GM12891 (cell line): ENCODE data around the gene LZTS2.

Experiments
- DNase-seq: peaks from one replicate; pipeline ENCODE4 v3.0.0; 2011; ENCODE audit warnings: low spot score; ENCODE audit not compliant: insufficient read length
- FAIRE-seq: peaks from 2 replicates; lab custom pipeline; 2011; peaks lifted over from hg19 to GRCh38; lab: Jason Lieb, UNC
- PAX5 ChIP-seq: IDR thresholded peaks from 2 replicates; pipeline ENCODE4 v1.6.1; 2011; ENCODE audit warnings: low read length, moderate library complexity, mild to moderate bottlenecking; ENCODE audit not compliant: insufficient read depth, severe bottlenecking
- POLR2A ChIP-seq: IDR thresholded peaks from 2 replicates; pipeline ENCODE4 v1.6.1; 2011; ENCODE audit warnings: low read depth, low read length, control low read depth
- POLR2AphosphoS5 ChIP-seq: IDR thresholded peaks from 2 replicates; pipeline ENCODE4 v1.6.1; 2011; ENCODE audit warnings: low read depth, low read length, control low read depth
- POU2F2 ChIP-seq: IDR thresholded peaks from 2 replicates; pipeline ENCODE4 v1.6.1; 2011; ENCODE audit warnings: low read depth, mild to moderate bottlenecking, control low read depth, low read length, moderate library complexity
- SPI1 ChIP-seq: IDR thresholded peaks from 2 replicates; pipeline ENCODE4 v1.6.1; 2011; ENCODE audit warnings: low read depth, low read length, control low read depth
- TAF1 ChIP-seq: IDR thresholded peaks from 2 replicates; pipeline ENCODE4 v1.6.1; 2011; ENCODE audit warnings: low read depth, low read length, control low read depth

Gene LZTS2

GRCh38 chr10:100978121-100978900 lies 21.3 kb upstream of the LZTS2 start:
- FAIRE-seq (no peak), DNase-seq (no peak)
- no peak for TF ChIP-seq POLR2A
- TF ChIP-seq TAF1: no peak
- no peak for TF ChIP-seq POU2F2
- no peak for TF ChIP-seq POLR2AphosphoS5
- no peak for TF ChIP-seq SPI1
- TF ChIP-seq PAX5: no peak

- FAIRE-seq (no peak), DNase-seq (no peak)
- TF ChIP-seq PAX5 (no peak), POLR2A (no peak), TAF1 (no peak), POU2F2 (no peak), SPI1 (no peak), POLR2AphosphoS5 (no peak)
Measured at GRCh38 chr10:100978901-100979195, 20.8 kb upstream of the LZTS2 start.

- DNase-seq: no peak
- no peak for FAIRE-seq
Measured at GRCh38 chr10:100979791-100980272, 19.8 kb upstream of the LZTS2 start.

GRCh38 chr10:100980311-100980710 lies 19.3 kb upstream of the LZTS2 start:
- TF ChIP-seq TAF1: no peak
- TF ChIP-seq PAX5: no peak
- no peak for TF ChIP-seq POLR2AphosphoS5
- TF ChIP-seq POLR2A: no peak
- no peak for TF ChIP-seq POU2F2
- no peak for TF ChIP-seq SPI1
- FAIRE-seq (no peak), DNase-seq (no peak)

More at GRCh38 chr10:100979791-100980272, 19.8 kb upstream of the LZTS2 start:
- TF ChIP-seq POU2F2 (no peak), TAF1 (no peak), POLR2A (no peak), POLR2AphosphoS5 (no peak), SPI1 (no peak), PAX5 (no peak)

GRCh38 chr10:100980711-100981110 lies 18.9 kb upstream of the LZTS2 start:
- no peak for FAIRE-seq
- TF ChIP-seq POU2F2: no peak
- TF ChIP-seq POLR2A: no peak
- TF ChIP-seq TAF1: no peak
- TF ChIP-seq PAX5: no peak
- no peak for TF ChIP-seq SPI1
- no peak for TF ChIP-seq POLR2AphosphoS5
- DNase-seq: no peak

GRCh38 chr10:100981178-100981772 lies 18.3 kb upstream of the LZTS2 start:
- TF ChIP-seq SPI1 (no peak), PAX5 (no peak), POLR2AphosphoS5 (no peak), POLR2A (no peak), TAF1 (no peak), POU2F2 (no peak)
- FAIRE-seq: no peak
- DNase-seq: no peak

GRCh38 chr10:100982916-100983830 lies 16.4 kb upstream of the LZTS2 start:
- TF ChIP-seq POU2F2: no peak
- no peak for TF ChIP-seq SPI1
- no peak for TF ChIP-seq POLR2A
- no peak for TF ChIP-seq PAX5
- no peak for TF ChIP-seq POLR2AphosphoS5
- TF ChIP-seq TAF1: no peak
- FAIRE-seq: no peak
- no peak for DNase-seq

GRCh38 chr10:100983868-100984671 lies 15.5 kb upstream of the LZTS2 start:
- no peak for FAIRE-seq
- no peak for TF ChIP-seq POLR2AphosphoS5
- no peak for DNase-seq
